BLaER1 treated with 17β-estradiol and CSF1 and Interleukin-3, amounts not matched to agents 10 nM and 100 nM (cell line): ENCODE data around the gene DEAF1.
A peak's percentile ranks its signal among the peaks of the same experiment; 100 is the strongest.

Experiments
- H3K27ac ChIP-seq, 11 experiments: shearing (Covaris generic); formaldehyde crosslinking; 2 replicates each; pipeline ENCODE4 v1.8.1; 2022
- H3K27me3 ChIP-seq, 11 experiments: shearing (Covaris generic); formaldehyde crosslinking; 2 replicates each; pipeline ENCODE4 v1.8.1; 2022
- H3K36me3 ChIP-seq, 11 experiments: shearing (Covaris generic); formaldehyde crosslinking; 2 replicates each; pipeline ENCODE4 v1.8.1; 2022
- H3K4me1 ChIP-seq, 10 experiments: shearing (Covaris generic); formaldehyde crosslinking; 2 replicates each; pipeline ENCODE4 v1.8.1; 2022
- H3K4me2 ChIP-seq, 11 experiments: shearing (Covaris generic); formaldehyde crosslinking; 2 replicates each; pipeline ENCODE4 v1.8.1; 2022
- H3K4me3 ChIP-seq, 10 experiments: shearing (Covaris generic); formaldehyde crosslinking; 2 replicates each; pipeline ENCODE4 v1.8.1; 2022
- H3K9ac ChIP-seq, 11 experiments: shearing (Covaris generic); formaldehyde crosslinking; 2 replicates each; pipeline ENCODE4 v1.8.1; 2022
- H3K9me3 ChIP-seq, 11 experiments: shearing (Covaris generic); formaldehyde crosslinking; replicated peaks in 1 of 11; 2 replicates each; pipeline ENCODE4 v1.8.1; 2022
- H4K20me1 ChIP-seq, 11 experiments: shearing (Covaris generic); formaldehyde crosslinking; 2 replicates each; pipeline ENCODE4 v1.8.1; 2022
- Cebpa-rat ChIP-seq, 11 experiments: shearing (Covaris generic); IDR thresholded peaks; 2 replicates each; pipeline ENCODE4 v1.8.1; 2022

DEAF1 gene

GRCh38 chr11:705646-706438 lies 10.8 kb upstream of the DEAF1 start, which contains the start of gene EPS8L2:
EPS8L2 (plus strand) TSS chr11:706231; CDS start chr11:709408, 3,177 bp downstream.
- Histone ChIP-seq H3K27ac (no peak within 1 kb of the TSS), H3K36me3 (peaks cover 9 to 39% (median 28%) of the 10 kb centered on the region in 11 experiments), H3K4me2 (peak within 1 kb of the TSS; percentile 2 to 87 (median 44); a peak in 18 of 22 replicates), H3K27me3 (peaks cover 50 to 67% (median 61%) of the 10 kb centered on the region in 11 experiments), H3K9me3 (peaks cover 0 to 10% (median 0%) of the 10 kb centered on the region in 11 experiments; a peak in 8 of 22 replicates), H3K9ac (peak within 1 kb of the TSS in 3 of 11 experiments; percentile 2 to 60 (median 50); a peak in 3 of 22 replicates), H3K4me1 (peaks cover 42 to 77% (median 61%) of the 10 kb centered on the region in 10 experiments), H3K4me3 (peak within 1 kb of the TSS in 6 of 10 experiments; percentile 12 to 59 (median 34); a peak in 8 of 20 replicates), H4K20me1 (peaks cover 0 to 58% (median 36%) of the 10 kb centered on the region in 11 experiments; a peak in 17 of 22 replicates)
- TF ChIP-seq Cebpa-rat (IDR thresholded peaks at IDR 0.05), result no peak

DNA sequence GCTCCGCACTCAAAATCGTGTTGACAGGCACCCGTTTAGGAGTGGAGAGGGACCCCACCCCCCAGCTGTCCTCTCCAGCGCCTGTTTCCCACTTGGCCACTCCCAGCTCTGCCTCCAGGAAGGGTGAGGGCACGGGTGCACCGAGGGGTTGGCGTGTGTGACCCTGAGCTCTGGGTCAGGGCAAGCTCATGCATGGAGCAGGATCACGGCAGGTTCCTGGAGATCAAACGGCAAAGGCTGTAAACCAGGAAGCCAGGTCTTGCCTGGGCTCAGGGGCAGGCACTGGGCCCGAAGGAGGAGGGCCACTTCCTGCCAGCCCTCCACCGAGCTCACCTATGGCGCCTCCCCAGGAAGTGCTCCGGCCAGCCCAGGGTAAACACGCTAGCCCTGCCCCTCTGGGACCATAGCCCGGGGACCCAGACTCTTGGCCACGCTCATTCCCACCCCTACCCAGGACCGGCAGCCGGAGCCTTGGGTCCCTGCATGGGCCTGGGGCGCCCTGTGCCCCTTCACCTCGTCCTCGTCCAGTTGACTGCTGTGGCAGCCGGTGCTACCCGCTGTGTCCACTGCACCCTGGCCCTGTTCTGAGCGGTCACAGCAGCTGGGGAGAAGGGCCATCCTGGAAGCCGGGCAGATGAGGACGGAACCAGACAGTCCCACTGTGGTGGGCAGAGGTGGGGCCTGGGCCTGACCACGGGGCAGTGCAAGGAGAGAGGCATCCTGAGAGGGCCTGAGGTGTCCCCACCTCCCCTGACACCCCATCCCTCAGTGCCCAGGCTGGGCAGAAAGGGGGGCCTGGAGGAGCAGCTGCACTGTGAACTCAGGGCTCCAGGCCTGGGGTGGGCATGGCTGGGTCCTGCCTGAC lies 10.0 kb upstream of the DEAF1 start:
- Histone ChIP-seq H3K4me1 (peaks cover 42 to 77% (median 61%) of the 10 kb centered on the region in 10 experiments), H3K4me3 (no peak overlapping the region)

DNA sequence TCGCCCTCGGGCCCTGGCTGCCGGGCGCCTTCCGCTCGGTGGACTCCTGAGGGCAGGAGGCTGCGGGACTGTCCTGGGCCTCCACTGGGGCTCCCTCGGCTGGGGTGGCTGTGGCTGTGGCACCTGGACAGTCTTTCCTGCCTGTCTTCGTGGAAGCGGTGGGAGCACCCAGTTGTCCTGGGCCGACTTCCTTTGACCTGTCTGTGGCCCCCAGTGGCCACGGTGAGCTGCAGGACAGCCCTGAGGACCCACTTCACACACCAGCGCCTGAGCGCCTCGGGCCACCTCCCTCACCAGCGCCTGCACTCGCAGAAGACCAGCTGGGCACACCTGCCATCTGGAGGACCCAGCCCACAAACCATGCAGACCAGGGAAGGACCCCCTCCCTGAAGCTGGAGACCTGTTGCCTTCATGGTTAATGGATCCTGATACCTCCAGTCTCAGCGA lies 9.2 kb upstream of the DEAF1 start:
- 0 out of 22 replicates have a peak overlapping the region, but pooled peaks of 1 of the 11 experiments have one; percentile 25 for H3K4me2 ChIP-seq
- H3K9me3 ChIP-seq, result peaks cover 0 to 10% (median 0%) of the 10 kb centered on the region in 11 experiments; a peak in 8 of 22 replicates
- peaks cover 47 to 81% (median 66%) of the 10 kb centered on the region in 10 experiments for H3K4me1 ChIP-seq
- no peak for TF ChIP-seq Cebpa-rat (IDR thresholded peaks at IDR 0.05)
- H3K36me3 ChIP-seq, result peaks cover 9 to 49% (median 28%) of the 10 kb centered on the region in 11 experiments
- H3K27me3 ChIP-seq, result peaks cover 36 to 52% (median 45%) of the 10 kb centered on the region in 11 experiments
- no peak overlapping the region for H3K9ac ChIP-seq
- H4K20me1 ChIP-seq, result peaks cover 0 to 67% (median 40%) of the 10 kb centered on the region in 11 experiments; a peak in 17 of 22 replicates
- no peak overlapping the region for H3K27ac ChIP-seq
- H3K4me3 ChIP-seq, result no peak overlapping the region

More for the DNA sequence above, 10.0 kb upstream of the DEAF1 start:
- peak overlapping the region in 5 of 11 experiments; percentile 25 to 87 (median 82); a peak in 9 of 22 replicates for H3K4me2 ChIP-seq
- peaks cover 0 to 10% (median 0%) of the 10 kb centered on the region in 11 experiments; a peak in 8 of 22 replicates for H3K9me3 ChIP-seq
- no peak for TF ChIP-seq Cebpa-rat (IDR thresholded peaks at IDR 0.05)
- peaks cover 9 to 43% (median 28%) of the 10 kb centered on the region in 11 experiments for H3K36me3 ChIP-seq
- no peak overlapping the region for H3K27ac ChIP-seq
- peaks cover 0 to 59% (median 36%) of the 10 kb centered on the region in 11 experiments; a peak in 17 of 22 replicates for H4K20me1 ChIP-seq
- no peak overlapping the region for H3K9ac ChIP-seq
- H3K27me3 ChIP-seq, result peaks cover 43 to 59% (median 53%) of the 10 kb centered on the region in 11 experiments

DNA sequence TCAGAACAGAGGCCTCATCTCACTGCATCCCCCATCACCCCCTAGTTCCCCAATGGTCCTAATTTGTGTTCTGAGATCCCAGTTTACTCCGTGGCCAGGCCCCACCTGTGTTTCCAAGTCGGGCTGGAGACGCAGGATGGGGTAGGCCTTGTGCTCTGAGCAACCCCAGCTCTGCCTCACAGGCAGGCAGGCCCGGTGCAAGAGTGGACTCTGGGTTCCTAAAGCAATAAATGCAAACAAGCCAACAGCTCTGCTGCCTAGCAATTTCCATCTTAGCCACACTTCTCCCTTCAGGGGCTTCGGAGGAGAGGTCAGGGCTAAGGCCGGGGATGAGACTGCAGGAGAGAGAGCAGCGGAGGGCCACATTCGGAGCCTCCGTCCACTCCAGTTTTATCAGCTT lies 8.5 kb upstream of the DEAF1 start:
- Histone ChIP-seq H3K4me1 (peaks cover 53 to 87% (median 72%) of the 10 kb centered on the region in 10 experiments), H3K4me3 (no peak overlapping the region), H4K20me1 (peaks cover 0 to 73% (median 41%) of the 10 kb centered on the region in 11 experiments; a peak in 17 of 22 replicates), H3K36me3 (peaks cover 9 to 54% (median 28%) of the 10 kb centered on the region in 11 experiments), H3K27ac (0 out of 22 replicates have a peak overlapping the region, but pooled peaks of 2 of the 11 experiments have one; percentile 20 to 25), H3K9me3 (peaks cover 0 to 10% (median 0%) of the 10 kb centered on the region in 11 experiments; a peak in 8 of 22 replicates), H3K27me3 (peaks cover 35 to 46% (median 41%) of the 10 kb centered on the region in 11 experiments), H3K4me2 (peak overlapping the region in 4 of 11 experiments; percentile 67 to 86 (median 80); a peak in 6 of 22 replicates), H3K9ac (no peak overlapping the region; a peak in 1 of 22 replicates)
- no peak for TF ChIP-seq Cebpa-rat (IDR thresholded peaks at IDR 0.05)

GRCh38 chr11:702462-703461 lies 7.7 kb upstream of the DEAF1 start:
- TF ChIP-seq Cebpa-rat (IDR thresholded peaks at IDR 0.05), result no peak
- peaks cover 9 to 54% (median 28%) of the 10 kb centered on the region in 11 experiments for H3K36me3 ChIP-seq
- H3K4me3 ChIP-seq, result no peak overlapping the region
- H3K27me3 ChIP-seq, result peaks cover 28 to 38% (median 33%) of the 10 kb centered on the region in 11 experiments
- H3K27ac ChIP-seq, result peak overlapping the region in 4 of 11 experiments; percentile 19 to 31 (median 22); a peak in 4 of 22 replicates
- H4K20me1 ChIP-seq, result peaks cover 0 to 76% (median 41%) of the 10 kb centered on the region in 11 experiments; a peak in 17 of 22 replicates
- peak overlapping the region in 7 of 11 experiments; percentile 28 to 97 (median 83); a peak in 14 of 22 replicates for H3K4me2 ChIP-seq
- H3K4me1 ChIP-seq, result peaks cover 55 to 87% (median 76%) of the 10 kb centered on the region in 10 experiments
- H3K9me3 ChIP-seq, result peaks cover 0 to 10% (median 0%) of the 10 kb centered on the region in 11 experiments; a peak in 8 of 22 replicates
- H3K9ac ChIP-seq, result peak overlapping the region in 1 of 11 experiments; percentile 28; a peak in 2 of 22 replicates

- TF ChIP-seq Cebpa-rat (IDR thresholded peaks at IDR 0.05), result no peak
- Histone ChIP-seq H3K36me3 (peaks cover 9 to 54% (median 28%) of the 10 kb centered on the region in 11 experiments), H3K4me1 (peaks cover 63 to 87% (median 78%) of the 10 kb centered on the region in 10 experiments), H3K27me3 (peaks cover 19 to 29% (median 25%) of the 10 kb centered on the region in 11 experiments), H4K20me1 (peaks cover 0 to 71% (median 40%) of the 10 kb centered on the region in 11 experiments; a peak in 17 of 22 replicates), H3K9ac (0 out of 22 replicates have a peak overlapping the region, but pooled peaks of 1 of the 11 experiments have one; percentile 17), H3K4me3 (no peak overlapping the region), H3K9me3 (peaks cover 0 to 10% (median 0%) of the 10 kb centered on the region in 11 experiments; a peak in 8 of 22 replicates), H3K4me2 (peak overlapping the region in 10 of 11 experiments; percentile 67 to 97 (median 85); a peak in 20 of 22 replicates), H3K27ac (peak overlapping the region in 3 of 11 experiments; percentile 4 to 32 (median 31); a peak in 3 of 22 replicates)
These were observed 6.9 kb upstream of the DEAF1 start for GRCh38 chr11:701741-702461.
